T-helper 2 cell treated with Interferon-gamma antibody and Interleukin-4, amounts not matched to agents 100 ng/mL and 5 ng/mL, for 36 hours (primary cell): ENCODE results near the gene LTB4R. TPM values are rescaled to one million over a fixed set of nuclear protein-coding genes. Genes with fewer than 3 reads are reported as not detected.

Source experiments
- intact Hi-C: fragments of 100-400 bp; cut with micrococcal nuclease; formaldehyde crosslinking; loops from one replicate; pipeline ENCODE4 v1.15.1; 2023
- total RNA-seq: library from RNA; stranded (reverse); gene quantifications from 2 replicates; pipeline ENCODE4 v1.2.3, GENCODE V29; 2022

Gene LTB4R, protein sequence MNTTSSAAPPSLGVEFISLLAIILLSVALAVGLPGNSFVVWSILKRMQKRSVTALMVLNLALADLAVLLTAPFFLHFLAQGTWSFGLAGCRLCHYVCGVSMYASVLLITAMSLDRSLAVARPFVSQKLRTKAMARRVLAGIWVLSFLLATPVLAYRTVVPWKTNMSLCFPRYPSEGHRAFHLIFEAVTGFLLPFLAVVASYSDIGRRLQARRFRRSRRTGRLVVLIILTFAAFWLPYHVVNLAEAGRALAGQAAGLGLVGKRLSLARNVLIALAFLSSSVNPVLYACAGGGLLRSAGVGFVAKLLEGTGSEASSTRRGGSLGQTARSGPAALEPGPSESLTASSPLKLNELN
- 19.2 and 23.4 TPM in 2 replicates for total RNA-seq

DNA sequence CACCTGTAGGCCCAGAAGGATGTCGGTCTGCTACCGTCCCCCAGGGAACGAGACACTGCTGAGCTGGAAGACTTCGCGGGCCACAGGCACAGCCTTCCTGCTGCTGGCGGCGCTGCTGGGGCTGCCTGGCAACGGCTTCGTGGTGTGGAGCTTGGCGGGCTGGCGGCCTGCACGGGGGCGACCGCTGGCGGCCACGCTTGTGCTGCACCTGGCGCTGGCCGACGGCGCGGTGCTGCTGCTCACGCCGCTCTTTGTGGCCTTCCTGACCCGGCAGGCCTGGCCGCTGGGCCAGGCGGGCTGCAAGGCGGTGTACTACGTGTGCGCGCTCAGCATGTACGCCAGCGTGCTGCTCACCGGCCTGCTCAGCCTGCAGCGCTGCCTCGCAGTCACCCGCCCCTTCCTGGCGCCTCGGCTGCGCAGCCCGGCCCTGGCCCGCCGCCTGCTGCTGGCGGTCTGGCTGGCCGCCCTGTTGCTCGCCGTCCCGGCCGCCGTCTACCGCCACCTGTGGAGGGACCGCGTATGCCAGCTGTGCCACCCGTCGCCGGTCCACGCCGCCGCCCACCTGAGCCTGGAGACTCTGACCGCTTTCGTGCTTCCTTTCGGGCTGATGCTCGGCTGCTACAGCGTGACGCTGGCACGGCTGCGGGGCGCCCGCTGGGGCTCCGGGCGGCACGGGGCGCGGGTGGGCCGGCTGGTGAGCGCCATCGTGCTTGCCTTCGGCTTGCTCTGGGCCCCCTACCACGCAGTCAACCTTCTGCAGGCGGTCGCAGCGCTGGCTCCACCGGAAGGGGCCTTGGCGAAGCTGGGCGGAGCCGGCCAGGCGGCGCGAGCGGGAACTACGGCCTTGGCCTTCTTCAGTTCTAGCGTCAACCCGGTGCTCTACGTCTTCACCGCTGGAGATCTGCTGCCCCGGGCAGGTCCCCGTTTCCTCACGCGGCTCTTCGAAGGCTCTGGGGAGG lies at the start of gene LTB4R:
Gene LTB4R, plus strand, starts transcription at position 857 of the 959 bp plus-strand sequence. CDS start 4,150 bp downstream, outside the sequence.
- intact Hi-C loops, result loop anchor here (1.0 to 5.0 kb wide), 3 partner anchors 22 to 121 kb away; partner anchors contain the start of gene CHMP4A

DNA sequence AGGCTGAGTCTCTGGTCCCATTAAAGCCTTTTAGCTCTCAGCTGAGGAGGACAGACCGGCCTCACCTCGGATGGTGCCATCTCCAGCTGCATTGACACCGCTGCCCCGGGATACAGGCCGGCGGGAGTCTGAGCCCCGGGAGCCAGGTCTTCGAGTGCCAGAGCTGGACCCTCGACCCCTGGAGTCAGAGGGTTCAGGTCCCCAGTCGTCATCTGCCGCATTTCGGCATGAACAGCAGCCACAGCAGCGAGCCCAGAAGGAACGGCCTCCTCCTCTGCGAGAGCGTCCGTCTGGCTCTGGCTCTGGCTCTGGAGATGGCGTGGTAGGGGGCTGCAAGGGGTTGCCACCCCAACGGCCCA lies 49.4 kb upstream of the LTB4R start:
- intact Hi-C loops, result no loop called here

DNA sequence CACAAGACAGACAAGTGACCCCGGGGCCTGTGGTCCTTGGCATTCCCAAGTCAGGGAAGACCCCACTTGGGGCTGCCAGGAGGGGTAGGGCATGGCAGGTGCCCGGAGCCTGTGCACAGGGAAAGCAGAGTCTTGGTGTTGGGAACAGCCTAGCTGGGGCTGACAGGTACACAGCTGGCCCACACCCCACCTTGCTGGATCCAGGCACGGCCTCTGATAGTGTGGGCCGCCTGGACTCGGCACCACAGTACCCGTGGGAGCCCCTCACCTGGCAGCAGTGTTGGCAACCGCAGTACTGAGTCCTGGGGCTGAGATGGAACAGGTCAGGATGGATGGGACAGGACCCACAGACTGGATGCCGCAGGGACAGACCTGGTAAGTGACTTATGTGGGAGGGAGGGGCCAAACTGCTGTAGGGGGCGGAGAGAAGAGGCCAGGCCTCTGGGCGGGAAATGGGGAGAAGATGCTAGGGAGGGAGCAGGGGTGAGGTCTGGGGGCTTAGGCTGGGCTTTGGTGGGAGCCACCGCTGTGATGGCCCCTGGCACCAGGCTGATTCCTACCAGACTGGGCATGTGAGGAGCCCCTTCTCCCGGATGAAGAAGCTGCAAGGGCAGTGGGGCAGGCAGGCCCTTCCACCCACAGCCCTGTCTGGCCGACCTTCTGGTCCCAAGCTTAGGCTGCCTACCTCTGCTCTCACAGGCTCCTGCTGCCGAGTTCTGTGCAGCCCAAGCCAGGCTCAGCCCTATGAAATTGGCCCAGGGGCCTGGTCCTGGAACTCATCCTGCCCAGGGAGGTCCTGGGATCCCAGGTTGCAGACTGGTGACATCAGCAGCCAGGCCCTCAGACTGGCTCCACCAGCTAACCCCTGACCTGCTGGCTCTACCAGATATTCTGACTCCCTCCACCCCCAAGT lies 48.2 kb upstream of the LTB4R start, which contains the start of gene TGM1:
Gene TGM1, minus strand, starts transcription at position 357 of the 913 bp plus-strand sequence. CDS start 825 bp downstream, outside the sequence.
- intact Hi-C loops, result no loop called here

DNA sequence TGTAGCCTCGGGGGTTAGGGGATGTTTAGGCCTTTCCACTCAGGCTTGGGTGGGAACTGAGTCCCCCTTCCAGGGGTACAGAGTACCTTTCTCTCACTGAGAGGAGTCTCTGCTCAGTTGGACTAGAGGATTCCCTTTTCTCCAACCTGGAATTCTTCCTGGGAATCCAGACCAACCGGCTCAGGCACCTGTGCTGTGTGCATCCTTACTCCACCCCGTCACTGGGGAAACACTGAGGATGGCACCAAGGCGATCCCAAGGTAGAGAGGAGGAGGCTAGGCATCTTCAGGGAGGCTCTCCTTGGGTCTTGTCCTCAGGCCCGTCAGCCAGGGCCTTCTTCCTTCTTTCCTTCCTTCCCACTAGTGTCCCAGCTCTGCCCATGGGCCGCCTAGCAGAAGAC lies 47.5 kb upstream of the LTB4R start:
- intact Hi-C loops, result no loop called here

DNA sequence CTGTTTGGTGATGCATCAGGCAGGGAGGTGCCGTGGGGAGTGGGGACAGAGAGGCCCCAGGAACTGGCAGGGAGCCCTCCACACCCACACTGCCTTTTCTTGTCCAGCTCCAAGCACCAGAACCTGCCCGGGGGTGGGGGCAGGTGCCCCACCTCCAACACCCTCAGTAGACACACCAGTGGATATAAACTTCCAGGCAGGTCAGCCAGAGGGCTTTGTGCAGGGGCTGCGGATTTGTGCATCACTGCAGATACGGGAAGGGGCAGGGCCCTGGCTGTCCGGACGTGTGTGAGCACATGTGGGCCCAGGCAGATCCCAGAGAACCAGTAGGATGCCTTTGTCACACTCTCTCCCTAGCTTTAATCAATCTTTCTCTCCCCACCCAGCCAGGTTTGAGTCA lies 47.0 kb upstream of the LTB4R start:
- intact Hi-C loops, result no loop called here

DNA sequence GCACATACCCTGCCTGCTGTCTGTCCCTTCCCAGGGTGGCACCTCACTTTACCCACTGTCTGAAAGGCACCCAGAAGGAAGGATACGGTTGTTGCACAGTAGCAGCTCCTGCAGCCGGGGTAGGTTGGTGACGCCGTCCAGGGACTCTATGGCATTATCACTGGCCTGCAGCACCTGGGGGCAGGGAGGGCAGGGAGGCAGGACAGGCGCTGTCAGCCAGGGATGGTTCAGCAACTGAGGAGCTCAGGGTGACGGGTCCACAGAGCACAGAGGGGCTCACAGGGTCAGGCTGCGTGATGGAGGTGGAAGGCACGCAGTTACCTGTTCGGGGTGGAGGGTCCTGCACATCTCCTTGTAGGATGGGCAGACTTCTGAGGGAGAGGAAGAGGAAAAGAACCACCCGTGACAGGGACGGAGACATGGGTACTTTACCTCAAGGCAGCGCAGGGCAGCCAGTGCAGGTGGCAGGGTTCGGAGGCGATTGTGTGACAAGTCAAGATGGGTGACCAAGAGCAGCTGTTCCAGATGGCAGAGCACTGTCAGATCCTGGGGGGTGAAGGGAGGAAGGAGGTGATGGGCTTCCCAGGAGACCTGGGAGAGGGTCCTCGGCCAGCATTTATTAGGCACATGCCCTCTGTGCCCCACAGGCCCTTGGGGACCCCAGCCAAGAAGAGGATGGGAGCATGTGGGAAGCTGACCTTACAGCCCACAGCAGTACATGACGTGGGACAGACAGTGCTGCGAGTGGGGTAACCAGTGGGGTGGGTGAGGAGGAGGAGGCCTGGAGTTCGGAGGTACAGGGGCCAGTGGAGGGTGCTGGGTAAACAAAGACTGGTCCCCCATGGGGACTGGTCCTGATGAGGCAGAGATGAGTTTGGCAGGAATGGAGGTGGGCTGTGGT lies 44.7 kb upstream of the LTB4R start:
- intact Hi-C loops, result no loop called here

DNA sequence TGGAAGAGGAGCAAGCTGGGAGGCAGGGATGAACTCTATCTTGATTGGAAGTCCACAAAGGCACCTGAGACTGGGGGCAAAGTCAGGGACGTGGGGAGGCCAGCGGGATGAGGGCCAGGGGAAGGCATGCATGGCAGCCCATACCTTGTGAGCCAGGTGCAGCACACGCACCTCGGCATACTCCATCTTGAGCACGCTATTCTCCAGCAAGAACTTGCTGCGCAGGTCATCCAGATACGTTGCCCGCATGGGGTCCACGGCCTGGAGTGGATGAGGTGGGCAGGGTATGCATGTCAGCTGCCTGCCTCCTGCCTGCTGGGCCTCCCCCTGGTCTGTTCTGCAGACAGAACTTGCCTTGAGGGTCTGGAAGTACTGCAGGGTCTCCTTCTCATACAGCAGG lies 43.8 kb upstream of the LTB4R start:
- intact Hi-C loops, result no loop called here

DNA sequence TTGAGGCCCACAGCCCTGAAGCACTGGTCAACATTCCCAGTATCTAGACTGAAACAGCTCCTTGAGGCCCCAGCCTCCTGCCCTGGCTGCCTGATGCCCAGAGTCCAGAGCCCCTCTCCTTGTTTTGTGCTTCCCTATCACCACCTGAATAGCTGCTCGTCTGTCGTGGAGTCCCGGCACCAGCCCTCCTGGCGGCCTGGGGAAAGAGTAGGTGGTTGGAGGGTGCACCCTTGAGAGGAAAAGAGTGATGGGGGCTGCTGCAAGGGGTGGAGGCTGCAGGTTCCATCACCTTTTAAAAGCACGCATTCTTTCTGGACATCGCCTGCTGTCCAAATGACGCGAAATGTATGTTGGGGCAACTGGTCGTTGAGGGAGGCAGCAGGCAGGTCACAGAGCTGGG lies 43.1 kb upstream of the LTB4R start:
- intact Hi-C loops, result no loop called here

DNA sequence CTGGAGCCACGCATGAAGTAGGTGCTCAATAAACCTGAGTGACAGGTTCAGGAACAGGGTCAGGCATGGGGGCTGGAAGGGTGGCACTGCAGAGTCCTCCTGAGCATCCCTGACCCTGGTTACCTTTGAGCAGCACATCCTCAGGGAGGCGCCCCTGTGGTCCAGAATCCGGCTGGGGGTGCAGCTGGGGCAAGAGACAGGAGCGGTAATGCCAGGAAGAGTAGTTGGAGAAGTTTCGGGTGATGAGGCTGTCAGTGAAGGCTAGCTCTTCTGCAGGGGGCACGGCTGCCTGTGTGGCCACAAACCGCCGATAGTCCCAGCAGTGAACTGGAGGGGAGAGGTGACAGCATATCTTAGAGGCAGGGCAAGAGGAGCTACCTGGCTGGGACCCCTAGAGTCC lies 41.9 kb upstream of the LTB4R start:
- intact Hi-C loops, result no loop called here

DNA sequence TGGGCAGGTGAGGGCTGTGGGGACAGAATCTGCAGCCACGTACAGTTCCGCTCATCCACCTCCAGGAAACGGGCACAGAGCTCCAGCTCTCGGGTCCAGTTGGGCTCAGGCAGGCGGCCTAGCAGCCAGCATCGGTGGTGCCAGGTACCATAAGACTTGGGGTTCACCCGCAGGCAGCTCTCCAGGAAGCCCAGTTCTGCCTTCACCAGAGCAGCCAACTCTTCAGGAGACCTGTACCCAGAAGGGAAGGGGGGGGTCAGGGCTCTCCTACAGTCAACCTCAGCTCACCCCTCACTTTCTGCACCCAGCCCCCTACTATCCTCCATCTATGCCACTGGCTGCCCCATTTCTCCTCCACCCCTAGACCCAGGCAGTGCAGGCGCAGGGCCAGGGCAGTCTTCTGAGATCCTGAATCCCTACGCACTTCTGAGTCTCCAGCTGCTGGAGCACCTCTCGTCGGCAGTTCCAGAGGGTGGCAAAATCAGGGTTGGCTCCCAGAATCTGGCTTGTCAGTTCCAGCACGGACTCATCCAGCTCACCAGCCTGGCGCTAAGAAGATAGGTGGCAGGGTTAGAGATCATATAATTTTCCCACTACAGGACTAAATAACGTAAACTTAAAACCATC lies 41.3 kb upstream of the LTB4R start:
- intact Hi-C loops, result no loop called here

DNA sequence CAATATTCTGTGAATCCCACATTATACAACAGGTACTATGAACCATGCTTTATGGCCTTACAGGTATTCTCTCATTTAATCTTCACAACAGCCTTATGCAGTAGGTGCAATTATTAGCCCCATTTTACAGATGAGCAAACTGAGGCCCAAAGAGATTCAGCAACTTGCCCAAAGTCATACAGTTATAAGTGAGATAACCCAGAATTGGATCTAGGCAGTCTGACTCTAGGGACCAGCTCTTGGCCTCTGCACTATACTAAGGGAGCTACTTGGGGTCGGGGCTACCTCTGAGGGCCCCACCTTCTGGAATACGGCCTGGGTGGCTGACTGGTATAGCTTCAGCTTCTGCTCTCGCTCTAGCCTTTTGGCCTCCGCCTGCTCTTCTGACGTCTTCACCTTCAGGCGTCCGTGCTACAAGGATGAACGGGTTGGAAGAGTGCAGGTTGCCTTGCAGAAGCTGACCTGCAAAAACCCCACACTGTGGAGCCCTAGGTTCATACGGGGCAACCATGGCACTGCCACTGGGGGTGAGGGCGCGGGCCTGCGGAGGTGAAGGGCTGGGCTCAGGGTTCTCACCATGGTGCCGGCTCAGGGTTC lies 40.7 kb upstream of the LTB4R start:
- intact Hi-C loops, result loop anchor here (1.0 kb wide), 8 partner anchors 28 to 172 kb away; partner anchors contain the start of genes DHRS1, GMPR2, MDP1 and NEDD8

DNA sequence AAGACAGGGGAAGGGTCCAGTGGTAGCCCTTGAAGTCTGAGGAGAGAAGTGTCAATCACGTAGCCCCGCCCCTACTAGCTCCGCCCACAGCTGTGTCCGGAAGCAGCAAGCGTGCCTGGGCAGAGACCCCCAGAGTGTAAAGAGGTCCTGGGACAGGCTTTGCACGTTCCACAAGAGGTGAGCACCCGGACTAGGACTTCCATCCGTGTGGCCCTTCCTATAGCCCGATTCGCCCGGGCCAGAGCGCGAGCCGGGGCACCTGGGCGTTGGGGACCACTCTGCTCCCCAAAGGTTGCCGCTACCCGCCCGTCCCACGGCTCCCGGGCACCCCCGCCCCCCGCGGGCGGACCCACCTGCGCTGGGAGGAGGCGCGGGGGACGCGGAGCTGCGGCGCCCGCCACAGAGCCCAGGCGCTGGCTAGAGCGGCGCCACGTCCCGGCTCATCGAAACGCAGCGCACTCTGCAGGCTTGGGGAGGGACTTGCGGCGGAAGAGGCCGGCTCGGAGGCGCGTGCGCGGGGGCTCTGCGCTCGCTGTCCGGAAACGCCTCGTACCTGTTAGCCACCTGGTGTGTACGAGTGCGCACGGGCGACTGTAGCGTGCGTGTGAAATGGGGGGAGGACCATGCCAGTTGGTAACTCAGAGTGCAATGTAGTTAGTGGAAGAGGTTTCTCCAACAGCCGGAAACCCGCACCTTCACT lies 40.0 kb upstream of the LTB4R start, which contains the start of gene RABGGTA:
Gene RABGGTA, minus strand, starts transcription at position 464 of the 700 bp plus-strand sequence. CDS start 482 bp downstream, outside the sequence.
- intact Hi-C loops, result loop anchor here (1.0 kb wide), 8 partner anchors 28 to 171 kb away; partner anchors contain the start of genes DHRS1, GMPR2, MDP1 and NEDD8

DNA sequence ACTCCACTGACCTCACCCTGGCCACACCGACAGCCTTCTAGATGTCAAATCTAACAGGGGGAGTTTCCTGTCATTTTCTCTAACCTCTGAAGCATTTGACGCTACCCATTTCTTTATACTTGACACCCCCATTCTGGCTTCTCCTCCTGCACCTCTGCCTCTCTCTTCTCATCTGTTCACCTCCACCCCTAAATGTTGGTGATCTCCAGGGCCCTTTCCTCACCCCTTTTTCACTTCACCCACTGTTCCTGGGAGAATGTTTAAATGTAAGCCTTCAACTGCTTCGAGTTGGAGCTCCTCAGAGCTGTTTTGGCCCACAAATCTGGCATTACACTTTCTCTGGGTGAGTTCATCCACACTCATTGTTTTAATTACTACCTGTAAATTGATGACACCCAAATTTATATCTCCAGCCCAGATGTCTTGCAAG lies 39.5 kb upstream of the LTB4R start:
- intact Hi-C loops, result loop anchor here (1.0 kb wide), 8 partner anchors 27 to 170 kb away; partner anchors contain the start of genes DHRS1, GMPR2, MDP1 and NEDD8

DNA sequence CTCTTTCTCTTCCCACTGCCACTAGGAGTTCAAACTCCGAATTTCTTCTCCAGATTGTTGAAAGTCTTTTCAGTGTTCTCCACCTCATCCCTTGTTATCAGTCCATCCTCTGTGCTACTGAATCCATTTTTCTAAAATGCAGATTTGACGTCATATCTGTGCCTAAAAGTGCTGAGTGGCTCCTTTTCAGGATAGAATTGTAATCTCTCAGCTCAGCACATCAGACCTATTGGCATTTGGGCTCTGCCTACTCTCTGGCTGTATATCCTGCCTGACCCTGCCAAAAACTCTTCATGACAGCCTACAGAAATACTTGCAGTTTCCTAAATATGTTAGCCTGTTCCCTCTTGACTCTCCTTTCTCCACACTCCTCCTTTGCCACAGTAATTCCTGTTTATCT lies 38.8 kb upstream of the LTB4R start:
- intact Hi-C loops, result no loop called here

DNA sequence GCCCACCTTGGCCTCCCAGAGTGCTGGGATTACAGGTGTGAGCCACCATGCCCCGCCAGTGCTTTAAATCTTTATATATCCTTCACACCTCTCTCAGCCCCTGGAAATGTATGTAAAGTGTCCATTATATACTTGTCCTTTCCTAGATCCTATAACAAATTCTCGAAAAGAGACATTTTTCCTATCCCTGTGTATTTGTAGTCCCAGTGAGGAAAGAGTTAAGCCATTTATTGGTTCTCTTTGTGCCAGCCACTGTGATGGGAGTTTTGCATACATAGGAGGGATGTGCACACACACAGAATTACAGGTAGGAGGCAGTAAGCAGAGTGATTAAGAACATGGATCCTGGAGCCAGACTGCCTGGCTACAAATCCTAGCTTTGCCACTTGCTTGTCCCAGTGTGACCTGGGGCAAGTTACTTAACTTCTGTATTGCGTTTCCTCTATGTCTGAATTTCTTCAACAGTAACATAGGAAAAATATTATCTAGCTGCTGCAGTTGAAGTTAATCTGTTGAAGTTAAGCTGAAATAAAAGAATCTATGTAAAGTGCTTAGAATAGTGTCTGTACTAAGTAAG lies 37.8 kb upstream of the LTB4R start:
- intact Hi-C loops, result no loop called here

DNA sequence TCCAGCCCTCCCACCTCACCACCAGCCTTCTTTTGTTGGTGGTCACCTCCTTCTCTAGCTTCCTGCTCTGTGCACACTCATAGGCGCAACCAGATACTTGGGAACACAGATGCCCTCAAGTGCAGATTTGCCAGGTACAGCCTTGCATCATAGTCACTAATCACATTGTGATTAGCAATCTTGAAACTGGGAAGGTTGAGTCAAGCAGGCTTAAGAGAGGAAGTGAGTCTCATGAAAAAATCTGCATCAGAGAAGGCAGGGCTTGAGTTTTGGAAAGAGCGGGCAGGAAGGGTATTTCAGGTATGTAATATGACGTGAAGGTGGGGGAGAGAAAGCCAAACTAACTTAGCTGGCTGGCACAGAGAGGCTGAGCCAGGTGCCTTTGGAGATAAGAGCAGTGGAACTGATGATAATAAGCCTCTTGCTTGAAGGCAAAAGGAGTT lies 37.2 kb upstream of the LTB4R start:
- intact Hi-C loops, result no loop called here

DNA sequence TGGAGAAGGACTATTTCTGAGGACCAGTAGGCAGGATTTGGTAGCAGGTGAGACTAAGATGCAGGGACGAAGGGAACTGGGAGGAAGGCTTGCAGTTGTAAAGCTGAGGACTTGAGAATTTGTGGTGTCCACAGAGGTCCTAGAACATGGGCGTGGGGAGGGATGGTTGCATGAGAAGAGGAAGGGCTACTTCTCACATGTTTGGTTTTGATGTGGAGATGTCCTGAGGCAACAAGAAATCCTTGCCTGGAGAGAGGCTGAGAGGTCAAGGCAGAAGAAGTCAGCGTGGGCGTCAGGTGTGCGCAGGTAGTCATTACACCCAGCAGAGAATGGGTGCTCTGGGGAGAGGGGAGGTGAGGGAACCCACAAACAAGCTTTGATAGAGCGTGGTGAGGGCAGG lies 34.2 kb upstream of the LTB4R start:
- intact Hi-C loops, result no loop called here
